ENCODE measurements around the gene SAP30.

Gene SAP30

GRCh38 chr4:173370477-173371291 is at the start of gene SAP30:
TSS of gene SAP30 (plus strand) at chr4:173370954. CDS start at chr4:173371183, 229 bp downstream.
- peak; percentile 93 for DNase-seq (ENCODE audit: low read depth)

GRCh38 chr4:173325007-173325736 is 45.6 kb upstream of the SAP30 start:
- DNase-seq (ENCODE audit: low read depth), result no peak

GRCh38 chr4:173328236-173328901 is 42.4 kb upstream of the SAP30 start:
- no peak for DNase-seq (ENCODE audit: low read depth)

- no peak for DNase-seq (ENCODE audit: low read depth)
Observed at GRCh38 chr4:173330590-173330989, 40.2 kb upstream of the SAP30 start.

- DNase-seq (ENCODE audit: low read depth), result no peak
Observed at GRCh38 chr4:173332021-173332487, 38.7 kb upstream of the SAP30 start.

- no peak for DNase-seq (ENCODE audit: low read depth)
Observed at GRCh38 chr4:173332963-173333657, 37.6 kb upstream of the SAP30 start.

- peak; percentile 15 for DNase-seq (ENCODE audit: low read depth)
Observed at GRCh38 chr4:173333658-173334084, 37.1 kb upstream of the SAP30 start.

GRCh38 chr4:173334085-173334890 is 36.5 kb upstream of the SAP30 start, which contains the start of gene HMGB2:
TSS of gene HMGB2 (minus strand) at chr4:173334358. CDS start at chr4:173333649, 709 bp downstream.
- peak; percentile 100 for DNase-seq (ENCODE audit: low read depth)

GRCh38 chr4:173334891-173335752 is 35.6 kb upstream of the SAP30 start:
- DNase-seq (ENCODE audit: low read depth), result peak; percentile 6

GRCh38 chr4:173337463-173337862 is 33.3 kb upstream of the SAP30 start:
- no peak for DNase-seq (ENCODE audit: low read depth)

GRCh38 chr4:173343832-173344397 is 26.8 kb upstream of the SAP30 start:
- DNase-seq (ENCODE audit: low read depth), result no peak

- no peak for DNase-seq (ENCODE audit: low read depth)
Observed at GRCh38 chr4:173345648-173346047, 25.1 kb upstream of the SAP30 start.

GRCh38 chr4:173346074-173346473 is 24.7 kb upstream of the SAP30 start:
- no peak for DNase-seq (ENCODE audit: low read depth)

GRCh38 chr4:173347467-173347866 is 23.3 kb upstream of the SAP30 start:
- no peak for DNase-seq (ENCODE audit: low read depth)

- no peak for DNase-seq (ENCODE audit: low read depth)
Observed at GRCh38 chr4:173357939-173358338, 12.8 kb upstream of the SAP30 start.

- no peak for DNase-seq (ENCODE audit: low read depth)
Observed at GRCh38 chr4:173360587-173361221, 10.1 kb upstream of the SAP30 start.

- no peak for DNase-seq (ENCODE audit: low read depth)
Observed at GRCh38 chr4:173362666-173363065, 8.1 kb upstream of the SAP30 start.

GRCh38 chr4:173365359-173365996 is 5.3 kb upstream of the SAP30 start:
- no peak for DNase-seq (ENCODE audit: low read depth)

GRCh38 chr4:173367285-173367684 is 3.5 kb upstream of the SAP30 start:
- DNase-seq (ENCODE audit: low read depth), result no peak
